ENCODE data around the gene GCNA. TPM values are rescaled to one million over a fixed set of nuclear protein-coding genes. Genes with fewer than 3 reads are reported as not detected.

Gene GCNA
- polyA plus RNA-seq, 1 experiment, result 2.4 TPM

DNA sequence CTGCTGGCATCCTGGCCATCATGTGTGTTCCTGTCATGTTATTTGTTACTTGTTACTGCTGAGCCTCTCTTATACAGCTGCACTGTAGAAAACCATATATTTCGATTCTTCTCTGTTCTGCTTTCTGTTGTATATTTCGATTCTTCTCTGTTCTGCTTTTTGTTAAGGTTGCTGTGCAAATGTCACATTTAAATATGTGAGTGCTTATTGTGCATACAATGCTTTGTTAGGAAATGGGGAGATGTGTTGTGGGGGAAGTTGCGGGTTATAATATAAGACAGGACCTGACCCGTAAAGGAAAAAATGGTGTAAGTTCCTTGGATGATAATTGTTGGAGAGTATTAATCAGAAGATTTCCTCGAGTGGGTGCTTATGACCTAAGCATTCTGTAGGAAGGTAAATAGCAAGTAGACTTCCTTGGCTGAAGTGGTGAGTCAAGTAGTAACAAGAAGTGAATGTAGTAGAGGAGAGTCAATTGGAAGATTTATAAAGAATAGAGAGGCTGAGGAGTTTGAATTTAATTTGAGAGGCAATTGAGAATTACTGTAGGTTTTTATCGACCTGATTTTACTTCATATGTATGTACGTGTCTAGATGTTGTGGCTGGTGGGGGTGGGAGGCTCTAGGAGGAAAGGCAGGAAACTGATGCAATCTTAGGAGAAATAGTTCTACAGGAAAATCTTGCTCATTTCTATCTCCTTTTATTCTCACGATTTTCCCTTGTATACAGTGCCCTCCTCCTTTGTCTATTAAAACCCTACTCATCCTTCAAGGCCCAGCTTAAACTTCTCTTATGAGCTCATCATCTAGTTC, 36.8 kb upstream of the GCNA start:
- CTCF ChIA-PET, result no interaction called here
- no peaks in the 10 kb centered on the region for H3K27me3 ChIP-seq (ENCODE audit: control insufficient read depth, insufficient read depth, low read length)
- peaks cover 1% of the 10 kb centered on the region; the same call in 1 of the 2 replicates for H3K36me3 ChIP-seq (ENCODE audit: control insufficient read depth, insufficient read depth, low read length)
- POLR2A ChIA-PET, result no interaction called here
- peak; percentile 51 for DNase-seq (ENCODE audit: low read depth)
- TF ChIP-seq, protein P1, sequence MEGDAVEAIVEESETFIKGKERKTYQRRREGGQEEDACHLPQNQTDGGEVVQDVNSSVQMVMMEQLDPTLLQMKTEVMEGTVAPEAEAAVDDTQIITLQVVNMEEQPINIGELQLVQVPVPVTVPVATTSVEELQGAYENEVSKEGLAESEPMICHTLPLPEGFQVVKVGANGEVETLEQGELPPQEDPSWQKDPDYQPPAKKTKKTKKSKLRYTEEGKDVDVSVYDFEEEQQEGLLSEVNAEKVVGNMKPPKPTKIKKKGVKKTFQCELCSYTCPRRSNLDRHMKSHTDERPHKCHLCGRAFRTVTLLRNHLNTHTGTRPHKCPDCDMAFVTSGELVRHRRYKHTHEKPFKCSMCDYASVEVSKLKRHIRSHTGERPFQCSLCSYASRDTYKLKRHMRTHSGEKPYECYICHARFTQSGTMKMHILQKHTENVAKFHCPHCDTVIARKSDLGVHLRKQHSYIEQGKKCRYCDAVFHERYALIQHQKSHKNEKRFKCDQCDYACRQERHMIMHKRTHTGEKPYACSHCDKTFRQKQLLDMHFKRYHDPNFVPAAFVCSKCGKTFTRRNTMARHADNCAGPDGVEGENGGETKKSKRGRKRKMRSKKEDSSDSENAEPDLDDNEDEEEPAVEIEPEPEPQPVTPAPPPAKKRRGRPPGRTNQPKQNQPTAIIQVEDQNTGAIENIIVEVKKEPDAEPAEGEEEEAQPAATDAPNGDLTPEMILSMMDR (IDR thresholded peaks at IDR 0.05; ENCODE audit: insufficient read depth, low read depth, low read length), result no peak
- H3K4me3 ChIP-seq (ENCODE audit: low read depth, low read length), result no peak overlapping the region

DNA sequence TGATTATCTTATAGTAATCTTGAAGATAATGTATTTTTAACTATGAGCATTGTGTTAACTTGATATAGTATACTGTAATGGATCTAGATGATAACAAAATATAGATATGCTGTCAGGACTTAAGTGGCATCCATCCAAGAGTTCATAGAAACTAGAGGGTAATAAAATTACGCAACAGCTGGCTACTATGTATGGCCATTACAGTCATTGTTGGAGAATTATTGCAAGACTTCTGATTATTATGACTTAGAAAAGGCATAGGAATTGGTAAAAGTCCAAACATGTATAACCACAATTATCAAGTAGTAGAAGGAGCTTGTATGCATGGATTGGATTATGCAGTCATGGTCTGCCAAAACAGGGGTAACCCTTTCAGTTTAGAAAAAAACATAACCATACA, 35.8 kb upstream of the GCNA start:
- TF ChIP-seq, protein P1 (IDR thresholded peaks at IDR 0.05; ENCODE audit: insufficient read depth, low read depth, low read length), result no peak
- no peak for DNase-seq (ENCODE audit: low read depth)
- Histone ChIP-seq H3K27me3 (ENCODE audit: control insufficient read depth, insufficient read depth, low read length) (no peaks in the 10 kb centered on the region), H3K4me3 (ENCODE audit: low read depth, low read length) (no peak overlapping the region), H3K36me3 (ENCODE audit: control insufficient read depth, insufficient read depth, low read length) (peaks cover 4% of the 10 kb centered on the region)
- ChIA-PET POLR2A (interaction anchor here (1.2 kb wide), 1 partner anchor 8 kb away, joined by 4 read pairs; no protein-coding TSS in a partner anchor), CTCF (interaction anchor here (0.7 kb wide), 1 partner anchor 9 kb away, joined by 3 read pairs; the partner anchor contains the start of gene OGT)

DNA sequence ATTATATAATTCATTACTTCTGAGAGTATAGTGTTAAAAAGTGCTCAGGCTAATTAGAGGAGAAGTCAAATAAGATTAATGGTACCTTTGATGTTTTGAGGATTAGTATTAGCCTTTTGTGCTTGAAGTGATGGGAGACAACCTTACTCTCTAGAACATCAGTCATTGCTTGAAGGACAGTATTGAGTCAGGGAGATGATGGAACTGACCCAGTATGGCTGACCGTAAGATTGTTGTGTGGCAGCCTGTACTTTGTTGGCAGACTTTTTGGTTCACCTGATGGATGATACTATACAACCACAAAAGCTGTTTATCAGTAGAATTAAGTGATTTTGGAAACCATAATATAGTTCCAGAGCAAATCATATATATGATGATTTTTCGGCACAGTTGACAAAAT, 35.4 kb upstream of the GCNA start:
- no peak for DNase-seq (ENCODE audit: low read depth)
- ChIA-PET POLR2A (interaction anchor here (0.7 to 1.2 kb wide), 2 partner anchors 9 to 26 kb away, joined by 4 read pairs; no protein-coding TSS in a partner anchor), CTCF (interaction anchor here (0.7 kb wide), 1 partner anchor 9 kb away, joined by 3 read pairs; the partner anchor contains the start of gene OGT)

DNA sequence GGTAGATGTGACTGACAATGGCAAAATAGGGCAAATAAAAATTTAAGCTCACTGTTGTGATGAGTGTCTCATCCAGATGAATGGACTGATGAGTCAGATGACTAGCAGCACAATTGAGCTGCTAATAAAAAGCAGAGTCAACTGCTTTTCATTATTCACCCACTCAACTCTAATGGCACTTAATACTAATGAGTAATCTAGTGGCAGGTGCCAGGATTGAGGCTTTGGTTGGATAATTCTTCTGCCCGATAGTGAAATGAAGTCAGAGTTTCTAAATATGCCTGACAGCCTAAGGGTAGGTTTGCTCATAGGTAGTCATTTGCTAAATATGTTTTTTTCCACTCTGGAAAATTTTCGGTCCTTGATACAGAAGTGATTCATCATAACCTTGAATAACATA, 34.9 kb upstream of the GCNA start:
- POLR2A ChIA-PET, result interaction anchor here (0.7 to 1.2 kb wide), 2 partner anchors 9 to 27 kb away, joined by 4 read pairs; no protein-coding TSS in a partner anchor
- H3K27me3 ChIP-seq (ENCODE audit: control insufficient read depth, insufficient read depth, low read length), result no peaks in the 10 kb centered on the region
- H3K36me3 ChIP-seq (ENCODE audit: control insufficient read depth, insufficient read depth, low read length), result peaks cover 6% of the 10 kb centered on the region
- peak; percentile 66 for DNase-seq (ENCODE audit: low read depth)
- H3K4me3 ChIP-seq (ENCODE audit: low read depth, low read length), result no peak overlapping the region
- CTCF ChIA-PET, result no interaction called here
- TF ChIP-seq, protein P1 (IDR thresholded peaks at IDR 0.05; ENCODE audit: insufficient read depth, low read depth, low read length), result no peak

More for the DNA sequence above, 35.4 kb upstream of the GCNA start:
- Histone ChIP-seq H3K4me3 (ENCODE audit: low read depth, low read length) (no peak overlapping the region), H3K36me3 (ENCODE audit: control insufficient read depth, insufficient read depth, low read length) (peaks cover 6% of the 10 kb centered on the region), H3K27me3 (ENCODE audit: control insufficient read depth, insufficient read depth, low read length) (no peaks in the 10 kb centered on the region)
- TF ChIP-seq, protein P1 (IDR thresholded peaks at IDR 0.05; ENCODE audit: insufficient read depth, low read depth, low read length), result no peak

DNA sequence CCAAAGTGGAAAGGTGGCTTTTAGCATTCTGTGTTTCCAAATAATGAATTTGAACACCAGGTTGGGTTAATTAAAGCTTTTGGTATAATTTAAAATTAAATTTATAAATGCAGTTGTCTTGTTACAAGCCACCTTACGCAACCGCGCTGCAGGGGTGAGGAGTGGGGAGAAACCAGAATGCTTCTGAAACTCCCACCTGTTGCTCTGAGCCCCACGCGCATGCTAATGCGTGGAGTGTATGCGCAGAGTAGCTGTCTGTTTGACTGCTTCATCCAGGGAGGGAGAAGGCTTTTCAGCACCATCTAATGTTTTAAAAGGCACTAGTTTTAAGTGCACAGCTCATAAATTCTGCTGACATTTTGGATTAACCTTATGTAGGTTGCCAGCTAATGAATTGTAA, 32.9 kb upstream of the GCNA start:
- no peak overlapping the region for H3K4me3 ChIP-seq (ENCODE audit: low read depth, low read length)
- H3K27me3 ChIP-seq (ENCODE audit: control insufficient read depth, insufficient read depth, low read length), result no peaks in the 10 kb centered on the region
- POLR2A ChIA-PET, result no interaction called here
- no peak for DNase-seq (ENCODE audit: low read depth)
- CTCF ChIA-PET, result no interaction called here
- peaks cover 6% of the 10 kb centered on the region for H3K36me3 ChIP-seq (ENCODE audit: control insufficient read depth, insufficient read depth, low read length)
- TF ChIP-seq, protein P1 (IDR thresholded peaks at IDR 0.05; ENCODE audit: insufficient read depth, low read depth, low read length), result no peak
